ENCODE measurements around the gene ULBP3. TPM values are rescaled to one million over a fixed set of nuclear protein-coding genes. Genes with fewer than 3 reads are reported as not detected.

Gene ULBP3
- total RNA-seq, 1 experiment from 2014 or later: 18.4 TPM

- CTCF ChIA-PET: no interaction called here
- no peak overlapping the region for H3K4me2 ChIP-seq (ENCODE audit: low read length)
- no peaks in the 10 kb centered on the region for H3K79me2 ChIP-seq (ENCODE audit: insufficient read depth, low read length)
- H3K27ac ChIP-seq (ENCODE audit: low read depth, low read length): no peak overlapping the region
- no peak overlapping the region for H3K9ac ChIP-seq (ENCODE audit: low read length)
- intact Hi-C loops (cut with micrococcal nuclease): loop anchor here (5.0 kb wide), 1 partner anchor 309 kb away; no protein-coding TSS in a partner anchor
- TF ChIP-seq POLR2AphosphoS5 (IDR thresholded peaks at IDR 0.05; ENCODE audit: low read depth, low read length): no peak
- no peak for TF ChIP-seq CEBPB (IDR thresholded peaks at IDR 0.05; ENCODE audit: low read depth)
- TF ChIP-seq JUND (IDR thresholded peaks at IDR 0.05): no peak
- no peak for TF ChIP-seq TCF7L2 (IDR thresholded peaks at IDR 0.05; ENCODE audit: borderline replicate concordance, extremely low read depth, insufficient read depth, insufficient read length)
- H3K36me3 ChIP-seq (ENCODE audit: control insufficient read depth in 1 of 2, insufficient read depth in 2 of 2, low read length in 2 of 2): no peaks in the 10 kb centered on the region
- H4K20me1 ChIP-seq (ENCODE audit: insufficient read depth): no peaks in the 10 kb centered on the region
- RAD21 ChIA-PET (ENCODE audit: low non-redundant PET in 1 of 2, low total read pairs in 2 of 2, uncharacterized antibody in 2 of 2, unreplicated experiment in 2 of 2): no interaction called here
- ATAC-seq (no peak), DNase-seq (ENCODE audit: low read depth, low spot score) (no peak)
- BruUV-seq (replicated peaks): no TSS peak
- peaks cover 21 to 28% of the 10 kb centered on the region in 2 experiments for H3K4me1 ChIP-seq (ENCODE audit: control insufficient read depth in 1 of 2, insufficient read depth in 2 of 2, low read length in 2 of 2)
- POLR2A ChIA-PET: no interaction called here
- H2AFZ ChIP-seq (ENCODE audit: low read depth, low read length, poor library complexity, severe bottlenecking): no peak overlapping the region
- no peaks in the 10 kb centered on the region for H3K9me2 ChIP-seq (ENCODE audit: insufficient read depth)
- H3K4me3 ChIP-seq (replicated peaks in 1 of 2; ENCODE audit: low read depth in 1 of 2, low read length in 2 of 2): no peak overlapping the region
- H3K9me3 ChIP-seq (ENCODE audit: control insufficient read depth in 1 of 2, insufficient read depth in 1 of 2, low read depth in 1 of 2, low read length in 2 of 2): no peaks in the 10 kb centered on the region
- H3K27me3 ChIP-seq (ENCODE audit: insufficient read depth, low read length): no peaks in the 10 kb centered on the region
Observed at GRCh38 chr6:150028799-150029198, 40.1 kb downstream of the ULBP3 start.

GRCh38 chr6:150027806-150028565 is 40.9 kb downstream of the ULBP3 start:
- Histone ChIP-seq H3K9me3 (ENCODE audit: control insufficient read depth in 1 of 2, insufficient read depth in 1 of 2, low read depth in 1 of 2, low read length in 2 of 2) (no peaks in the 10 kb centered on the region), H3K27me3 (ENCODE audit: insufficient read depth, low read length) (no peaks in the 10 kb centered on the region), H3K4me1 (ENCODE audit: control insufficient read depth in 1 of 2, insufficient read depth in 2 of 2, low read length in 2 of 2) (peaks cover 21 to 28% of the 10 kb centered on the region in 2 experiments), H3K79me2 (ENCODE audit: insufficient read depth, low read length) (no peaks in the 10 kb centered on the region), H4K20me1 (ENCODE audit: insufficient read depth) (no peaks in the 10 kb centered on the region), H3K9ac (ENCODE audit: low read length) (no peak overlapping the region), H3K4me2 (ENCODE audit: low read length) (no peak overlapping the region), H3K36me3 (ENCODE audit: control insufficient read depth in 1 of 2, insufficient read depth in 2 of 2, low read length in 2 of 2) (no peaks in the 10 kb centered on the region), H3K27ac (ENCODE audit: low read depth, low read length) (no peak overlapping the region), H3K4me3 (replicated peaks in 1 of 2; ENCODE audit: low read depth in 1 of 2, low read length in 2 of 2) (no peak overlapping the region), H2AFZ (ENCODE audit: low read depth, low read length, poor library complexity, severe bottlenecking) (no peak overlapping the region), H3K9me2 (ENCODE audit: insufficient read depth) (no peaks in the 10 kb centered on the region)
- POLR2A ChIA-PET: no interaction called here
- ATAC-seq: no peak
- RAD21 ChIA-PET (ENCODE audit: low non-redundant PET in 1 of 2, low total read pairs in 2 of 2, uncharacterized antibody in 2 of 2, unreplicated experiment in 2 of 2): no interaction called here
- DNase-seq (ENCODE audit: low read depth, low spot score): no peak
- no TSS peak for BruUV-seq (replicated peaks)
- intact Hi-C loops (cut with micrococcal nuclease): loop anchor here (5.0 kb wide), 1 partner anchor 309 kb away; no protein-coding TSS in a partner anchor
- TF ChIP-seq ELF1 (IDR thresholded peaks at IDR 0.05; ENCODE audit: borderline replicate concordance, low read depth) (no peak), CBX3 (IDR thresholded peaks at IDR 0.05; ENCODE audit: low read depth) (no peak), ZNF274 (IDR thresholded peaks at IDR 0.05; ENCODE audit: low read depth, low read length) (no peak), CEBPB (IDR thresholded peaks at IDR 0.05; ENCODE audit: low read depth) (no peak), SRF (IDR thresholded peaks at IDR 0.05; ENCODE audit: low read depth) (no peak), MAX (IDR thresholded peaks at IDR 0.05) (no peak)
- CTCF ChIA-PET: no interaction called here

All from HCT116 (cell line).